KMS-11 (cell line): ENCODE results near the gene SART1.

Experiments used
- H2AFZ ChIP-seq: fragments of 200-600 bp; sonication (generic); 2 replicates; pipeline ENCODE4 v1.6.1; 2016; ENCODE audit warnings: antibody characterized with exemption, mixed run types, low read depth
- H3K27ac ChIP-seq: fragments of 200-600 bp; sonication (generic); 2 replicates; pipeline ENCODE4 v1.6.1; 2016; ENCODE audit warnings: mild to moderate bottlenecking, mixed run types
- H3K27me3 ChIP-seq: fragments of 200-600 bp; sonication (generic); 2 replicates; pipeline ENCODE4 v1.6.1; 2017; ENCODE audit warnings: mild to moderate bottlenecking, low read depth, mixed run types, moderate library complexity; ENCODE audit not compliant: insufficient read depth
- H3K36me3 ChIP-seq: fragments of 200-600 bp; sonication (generic); 2 replicates; pipeline ENCODE4 v1.6.1; 2017; ENCODE audit warnings: mild to moderate bottlenecking, mixed run types; ENCODE audit not compliant: insufficient read depth
- H3K4me1 ChIP-seq: fragments of 200-600 bp; sonication (generic); 2 replicates; pipeline ENCODE4 v1.6.1; 2016; ENCODE audit warnings: mild to moderate bottlenecking, low read depth, mixed run types; ENCODE audit not compliant: poor library complexity, severe bottlenecking
- H3K4me2 ChIP-seq: fragments of 200-600 bp; sonication (generic); 2 replicates; pipeline ENCODE4 v1.7.0; 2016; ENCODE audit warnings: mild to moderate bottlenecking, mixed run types
- H3K4me3 ChIP-seq: fragments of 200-600 bp; sonication (generic); IDR thresholded peaks from 2 replicates; pipeline ENCODE4 v1.6.1; 2017; ENCODE audit warnings: low read depth, low read length, mixed read lengths; ENCODE audit not compliant: insufficient read depth
- H3K79me2 ChIP-seq: fragments of 200-600 bp; sonication (generic); 2 replicates; pipeline ENCODE4 v1.6.1; 2016; ENCODE audit warnings: low read depth, mixed run types; ENCODE audit not compliant: insufficient read depth
- H3K9ac ChIP-seq: fragments of 200-600 bp; sonication (generic); 2 replicates; pipeline ENCODE4 v1.6.1; 2016; ENCODE audit warnings: mild to moderate bottlenecking, mixed run types
- H4K20me1 ChIP-seq: fragments of 200-600 bp; sonication (generic); 2 replicates; pipeline ENCODE4 v1.6.1; 2016; ENCODE audit warnings: mild to moderate bottlenecking, mixed run types; ENCODE audit not compliant: insufficient read depth
- CTCF ChIP-seq: fragments of 200-600 bp; sonication (generic); conservative IDR thresholded peaks from 2 replicates; pipeline ENCODE4 v1.6.1; 2017; ENCODE audit warnings: low read depth, mild to moderate bottlenecking, antibody characterized with exemption, low read length, moderate library complexity, mixed read lengths

SART1 gene

GRCh38 chr11:66026017-66026529, 64.5 kb downstream of the SART1 start, which contains the start of gene CATSPER1:
CATSPER1 (minus strand) TSS chr11:66026479; CDS start chr11:66026379, 100 bp downstream.
- H2AFZ ChIP-seq = peak within 1 kb of the TSS; percentile 31; the same call in 1 of the 2 replicates
- H3K27ac ChIP-seq = peak within 1 kb of the TSS; percentile 73
- H3K4me1 ChIP-seq = peaks cover 38% of the 10 kb centered on the region
- H3K9ac ChIP-seq = peak within 1 kb of the TSS; percentile 49; the same call in 1 of the 2 replicates
- H3K27me3 ChIP-seq = no peaks in the 10 kb centered on the region; the same call in 1 of the 2 replicates
- TF ChIP-seq CTCF = no peak
- no peaks in the 10 kb centered on the region for H4K20me1 ChIP-seq
- no peaks in the 10 kb centered on the region for H3K36me3 ChIP-seq
- H3K4me2 ChIP-seq = peak within 1 kb of the TSS; percentile 46
- no peak within 1 kb of the TSS for H3K4me3 ChIP-seq
- no peaks in the 10 kb centered on the region for H3K79me2 ChIP-seq
